K562 (cell line): ENCODE results near the gene MRPL28. TPM values are rescaled to one million over a fixed set of nuclear protein-coding genes. Genes with fewer than 3 reads are reported as not detected.

Source experiments
- BRF1 ChIP-seq: IDR thresholded peaks from 3 replicates; pipeline ENCODE4 v1.6.1; 2011; ENCODE audit warnings: borderline replicate concordance, mild to moderate bottlenecking; ENCODE audit not compliant: insufficient read length; ENCODE audit errors: extremely low read depth
- CHD2 ChIP-seq: IDR thresholded peaks from 2 replicates; pipeline ENCODE4 v1.6.1; 2011; ENCODE audit warnings: low read depth, low read length
- HINFP ChIP-seq: fragments of 450-650 bp; conservative IDR thresholded peaks from 2 replicates; pipeline ENCODE4 v1.6.1; 2016; ENCODE audit warnings: missing genetic modification characterization, low read depth, mild to moderate bottlenecking, control low read depth, missing compliant biosample characterization
- MGA ChIP-seq: fragments of 450-650 bp; IDR thresholded peaks from 2 replicates; pipeline ENCODE4 v1.6.1; 2016; ENCODE audit warnings: mild to moderate bottlenecking, moderate library complexity
- RCOR1 ChIP-seq, 2 experiments: IDR thresholded peaks; 2 replicates each; pipeline ENCODE4 v1.6.1; 2012; ENCODE audit warnings: low read depth in 2 of 2, low read length in 2 of 2, borderline replicate concordance in 1 of 2, improper control_type of control experiment in 1 of 2
- SMAD3 ChIP-seq: fragments of 450-650 bp; formaldehyde crosslinking; conservative IDR thresholded peaks from 2 replicates; pipeline ENCODE4 v1.4.0; 2020; ENCODE audit warnings: mild to moderate bottlenecking
- XRCC3 ChIP-seq: fragments of 450-650 bp; IDR thresholded peaks from 2 replicates; pipeline ENCODE4 v1.6.1; 2017; ENCODE audit warnings: mild to moderate bottlenecking, moderate library complexity
- ZBTB43 ChIP-seq: sonication (generic); formaldehyde crosslinking; IDR thresholded peaks from 2 replicates; pipeline ENCODE4 v1.8.0; 2023; ENCODE audit warnings: mild to moderate bottlenecking, missing genetic modification reagents
- polyA plus RNA-seq, 8 experiments: library from polyadenylated mRNA; depleted of rRNA in 4 of 8; stranded (reverse) in 5 of 8; unstranded in 3 of 8; fragments of >200 nt; fragmentation: Nextera tagmentation in 2 of 8; fragmentation: Illumina TruSeq in 1 of 8; extraction: Ambion mirVana in 2 of 8; extraction: Trizol in 1 of 8; gene quantifications; 2 replicates each; pipeline versions ENCODE4 v1.2.1 to v1.2.3, GENCODE V29; 2011 to 2014; ENCODE audit warnings: inconsistent platforms in 1 of 8, missing spikeins in 1 of 8
- total RNA-seq, 7 experiments: library from RNA; depleted of rRNA in 6 of 7; stranded (reverse); fragments of >200 nt in 6 of 7; fragmentation: Illumina TruSeq in 2 of 7; extraction: Trizol in 2 of 7; gene quantifications; 2 replicates each; pipeline versions ENCODE4 v1.2.1 to v1.2.3, GENCODE V29; 2011 to 2021; ENCODE audit warnings: low replicate concordance in 1 of 7
- TF ChIP-seq, protein P1 (sequence below): sonication (generic); formaldehyde crosslinking; IDR thresholded peaks from 2 replicates; pipeline ENCODE4 v1.9.0; 2022; ENCODE audit warnings: mild to moderate bottlenecking, missing genetic modification reagents
- TF ChIP-seq, protein P2 (sequence below): sonication (generic); formaldehyde crosslinking; IDR thresholded peaks from 2 replicates; pipeline ENCODE4 v1.8.0; 2022; ENCODE audit warnings: missing genetic modification reagents, mild to moderate bottlenecking, borderline replicate concordance

The MRPL28 gene
- total and polyA plus RNA-seq, 9 of the 15 experiments (the other 6 are each of a cell fraction or from before 2014, with no cell fraction given), result 2.5 to 323 (median 175) TPM

- TF ChIP-seq HINFP (tag) (no peak), SMAD3 (CRISPR knock-in tag) (no peak), XRCC3 (no peak), MGA (peak; percentile 37; the same call in 1 of the 2 replicates), ZBTB43 (CRISPR knock-in tag) (no peak), RCOR1 (IDR thresholded peaks at IDR 0.05; ENCODE audit: borderline replicate concordance in 1 of 2, low read depth in 2 of 2, low read length in 2 of 2) (no peak), BRF1 (no peak), CHD2 (no peak)
- TF ChIP-seq, protein P1, sequence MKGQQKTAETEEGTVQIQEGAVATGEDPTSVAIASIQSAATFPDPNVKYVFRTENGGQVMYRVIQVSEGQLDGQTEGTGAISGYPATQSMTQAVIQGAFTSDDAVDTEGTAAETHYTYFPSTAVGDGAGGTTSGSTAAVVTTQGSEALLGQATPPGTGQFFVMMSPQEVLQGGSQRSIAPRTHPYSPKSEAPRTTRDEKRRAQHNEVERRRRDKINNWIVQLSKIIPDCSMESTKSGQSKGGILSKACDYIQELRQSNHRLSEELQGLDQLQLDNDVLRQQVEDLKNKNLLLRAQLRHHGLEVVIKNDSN (CRISPR knock-in tag), result peak; percentile 84
- TF ChIP-seq, protein P2, sequence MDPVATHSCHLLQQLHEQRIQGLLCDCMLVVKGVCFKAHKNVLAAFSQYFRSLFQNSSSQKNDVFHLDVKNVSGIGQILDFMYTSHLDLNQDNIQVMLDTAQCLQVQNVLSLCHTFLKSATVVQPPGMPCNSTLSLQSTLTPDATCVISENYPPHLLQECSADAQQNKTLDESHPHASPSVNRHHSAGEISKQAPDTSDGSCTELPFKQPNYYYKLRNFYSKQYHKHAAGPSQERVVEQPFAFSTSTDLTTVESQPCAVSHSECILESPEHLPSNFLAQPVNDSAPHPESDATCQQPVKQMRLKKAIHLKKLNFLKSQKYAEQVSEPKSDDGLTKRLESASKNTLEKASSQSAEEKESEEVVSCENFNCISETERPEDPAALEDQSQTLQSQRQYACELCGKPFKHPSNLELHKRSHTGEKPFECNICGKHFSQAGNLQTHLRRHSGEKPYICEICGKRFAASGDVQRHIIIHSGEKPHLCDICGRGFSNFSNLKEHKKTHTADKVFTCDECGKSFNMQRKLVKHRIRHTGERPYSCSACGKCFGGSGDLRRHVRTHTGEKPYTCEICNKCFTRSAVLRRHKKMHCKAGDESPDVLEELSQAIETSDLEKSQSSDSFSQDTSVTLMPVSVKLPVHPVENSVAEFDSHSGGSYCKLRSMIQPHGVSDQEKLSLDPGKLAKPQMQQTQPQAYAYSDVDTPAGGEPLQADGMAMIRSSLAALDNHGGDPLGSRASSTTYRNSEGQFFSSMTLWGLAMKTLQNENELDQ (CRISPR knock-in tag), result no peak
Measured at GRCh38 chr16:336269-336668, 34.1 kb downstream of the MRPL28 start (continued).
